CD14-positive monocyte (primary cell): ENCODE measurements around the gene GNAS-AS1. TPM values are rescaled to one million over a fixed set of nuclear protein-coding genes. Genes with fewer than 3 reads are reported as not detected.

Source experiments
- DNase-seq, 3 donors: peaks; one replicate each; pipeline ENCODE4 v3.0.0-alpha.2; 2011 to 2022
- H2AFZ ChIP-seq: 2 replicates; pipeline ENCODE4 v1.6.0; 2012; ENCODE audit warnings: mild to moderate bottlenecking, low read depth, low read length, inconsistent platforms; ENCODE audit not compliant: insufficient read depth, poor library complexity, severe bottlenecking
- H3K27ac ChIP-seq, 2 donors: 1 replicate in 1 of 2; 2 replicates in 1 of 2; pipeline ENCODE4 v1.5.1; 2012 to 2013; ENCODE audit warnings: low read length in 2 of 2, control low read depth in 1 of 2, inconsistent platforms in 1 of 2, low read depth in 1 of 2, mild to moderate bottlenecking in 1 of 2
- H3K27me3 ChIP-seq, 2 donors: one replicate each; pipeline versions ENCODE4 v1.6.0 to v1.6.1; 2011 to 2013; ENCODE audit warnings: low read length in 2 of 2; ENCODE audit not compliant: control insufficient read depth in 2 of 2, insufficient read depth in 2 of 2
- H3K36me3 ChIP-seq, 2 donors: replicated peaks in 1 of 2; 1 replicate in 1 of 2; 2 replicates in 1 of 2; pipeline versions ENCODE4 v1.5.1 to v1.6.1; 2012 to 2013; ENCODE audit warnings: low read length in 2 of 2, control low read depth in 1 of 2, inconsistent platforms in 1 of 2, mild to moderate bottlenecking in 1 of 2; ENCODE audit not compliant: insufficient read depth in 2 of 2, control insufficient read depth in 1 of 2
- H3K4me1 ChIP-seq, 2 donors: 1 replicate in 1 of 2; 2 replicates in 1 of 2; pipeline versions ENCODE4 v1.5.1 to v1.6.1; 2012 to 2013; ENCODE audit warnings: low read length in 2 of 2, control low read depth in 1 of 2, inconsistent platforms in 1 of 2, mild to moderate bottlenecking in 1 of 2, moderate library complexity in 1 of 2; ENCODE audit not compliant: insufficient read depth in 2 of 2, control insufficient read depth in 1 of 2
- H3K4me2 ChIP-seq: replicated peaks from 2 replicates; pipeline ENCODE3; 2012; ENCODE audit warnings: low read length, moderate library complexity, mild to moderate bottlenecking; ENCODE audit not compliant: poor library complexity, severe bottlenecking; ENCODE audit errors: extremely low read depth
- H3K4me3 ChIP-seq, 3 experiments: fragments of 200-600 bp in 1 of 3; sonication (generic) in 1 of 3; replicated peaks in 1 of 3; 1 replicate in 2 of 3; 2 replicates in 1 of 3; pipeline ENCODE4 v1.5.1; 2011 to 2013; ENCODE audit warnings: low read length in 3 of 3, mild to moderate bottlenecking in 3 of 3, control low read depth in 2 of 3, low read depth in 2 of 3, inconsistent platforms in 1 of 3, moderate library complexity in 1 of 3
- H3K79me2 ChIP-seq: 2 replicates; pipeline ENCODE4 v1.6.0; 2012; ENCODE audit warnings: mild to moderate bottlenecking, control low read depth, inconsistent platforms, low read length, moderate library complexity; ENCODE audit not compliant: insufficient read depth
- H3K9ac ChIP-seq: 2 replicates; pipeline ENCODE4 v1.6.0; 2017; ENCODE audit warnings: low read length, mild to moderate bottlenecking; ENCODE audit not compliant: insufficient read depth, poor library complexity, severe bottlenecking
- H3K9me3 ChIP-seq, 2 donors: replicated peaks in 1 of 2; 1 replicate in 1 of 2; 2 replicates in 1 of 2; pipeline versions ENCODE4 v1.5.1 to v1.6.1; 2012 to 2013; ENCODE audit warnings: low read length in 2 of 2, control low read depth in 1 of 2; ENCODE audit not compliant: control insufficient read depth in 1 of 2, insufficient read depth in 1 of 2
- H4K20me1 ChIP-seq: 2 replicates; pipeline ENCODE4 v1.6.0; 2012; ENCODE audit warnings: mild to moderate bottlenecking, low read length, control low read depth, moderate library complexity; ENCODE audit not compliant: insufficient read depth
- H3K27ac Mint-ChIP-seq, 7 donors: one replicate each; pipeline ENCODE4 v1.8.0; 2020; ENCODE audit warnings: mild to moderate bottlenecking in 7 of 7, mixed read lengths in 7 of 7, moderate library complexity in 6 of 7, inconsistent platforms in 2 of 7
- H3K27me3 Mint-ChIP-seq, 3 donors: one replicate each; pipeline ENCODE4 v1.8.0; 2021 to 2022; ENCODE audit warnings: low read depth in 3 of 3, mild to moderate bottlenecking in 3 of 3, mixed read lengths in 3 of 3, moderate library complexity in 3 of 3, inconsistent platforms in 1 of 3
- H3K36me3 Mint-ChIP-seq, 2 donors: one replicate each; pipeline ENCODE4 v1.8.0; 2020; ENCODE audit warnings: mixed read lengths in 2 of 2, inconsistent platforms in 1 of 2, mild to moderate bottlenecking in 1 of 2
- H3K4me1 Mint-ChIP-seq: one replicate; pipeline ENCODE4 v1.8.0; 2020; ENCODE audit warnings: mild to moderate bottlenecking, mixed read lengths
- H3K4me3 Mint-ChIP-seq, 2 donors: one replicate each; pipeline ENCODE4 v1.8.0; 2020; ENCODE audit warnings: mild to moderate bottlenecking in 2 of 2, mixed read lengths in 2 of 2, moderate library complexity in 1 of 2
- H3K9me3 Mint-ChIP-seq, 7 donors: one replicate each; pipeline ENCODE4 v1.8.0; 2020 to 2022; ENCODE audit warnings: mixed read lengths in 7 of 7, mild to moderate bottlenecking in 6 of 7, moderate library complexity in 6 of 7, inconsistent platforms in 2 of 7
- CTCF ChIP-seq: fragments of 200-600 bp; IDR thresholded peaks from one replicate; pipeline ENCODE4 v1.8.0; 2022; ENCODE audit warnings: antibody characterized with exemption, mild to moderate bottlenecking
- WGBS: methylation state at CpG from one replicate; pipeline ENCODE4 v1.1.5; 2013; ENCODE audit warnings: missing lambda C conversion rate; ENCODE audit not compliant: insufficient coverage; 5-methylcytosine and 5-hydroxymethylcytosine counted together
- intact Hi-C, 2 donors: fragments of 100-400 bp; cut with micrococcal nuclease; formaldehyde crosslinking; loops; one replicate each; pipeline versions ENCODE4 v1.15.0 to v1.15.1; 2023
- polyA plus RNA-seq, 3 donors: library from polyadenylated mRNA; depleted of rRNA in 1 of 3; unstranded in 2 of 3; stranded (reverse) in 1 of 3; fragments of 300-500 nt in 2 of 3; fragments of >200 nt in 1 of 3; fragmentation: Illumina TruSeq in 2 of 3; gene quantifications; 1 replicate in 2 of 3; 2 replicates in 1 of 3; pipeline ENCODE4 v1.2.3, GENCODE V29; 2012 to 2021

The GNAS-AS1 gene
- polyA plus RNA-seq, 3 donors = not detected

GRCh38 chr20:58816051-58816450, 34.7 kb downstream of the GNAS-AS1 start:
- H3K27me3 Mint-ChIP-seq = peaks cover 2 to 15% (median 12%) of the 10 kb centered on the region in 3 donors
- no peak overlapping the region for H3K4me3 Mint-ChIP-seq
- 76% methylated on average over 7 of the region's 10 CpGs for WGBS
- intact Hi-C loops = no loop called here
- no peak for DNase-seq
- no peak overlapping the region for H3K9ac ChIP-seq
- H3K4me3 ChIP-seq = no peak overlapping the region
- H4K20me1 ChIP-seq = no peaks in the 10 kb centered on the region
- H3K36me3 ChIP-seq = no peaks in the 10 kb centered on the region
- no peaks in the 10 kb centered on the region for H3K27me3 ChIP-seq
- no peak overlapping the region for H3K4me2 ChIP-seq
- no peaks in the 10 kb centered on the region for H3K4me1 Mint-ChIP-seq
- H3K79me2 ChIP-seq = no peaks in the 10 kb centered on the region
- peaks cover 0 to 4% of the 10 kb centered on the region in 2 donors for H3K9me3 ChIP-seq
- H3K27ac Mint-ChIP-seq = no peak overlapping the region
- H3K4me1 ChIP-seq = no peaks in the 10 kb centered on the region
- no peak overlapping the region for H3K27ac ChIP-seq
- peaks cover 3 to 11% (median 6%) of the 10 kb centered on the region in 7 donors for H3K9me3 Mint-ChIP-seq
- TF ChIP-seq CTCF = no peak
- H3K36me3 Mint-ChIP-seq = no peaks in the 10 kb centered on the region
- no peak overlapping the region for H2AFZ ChIP-seq

DNA sequence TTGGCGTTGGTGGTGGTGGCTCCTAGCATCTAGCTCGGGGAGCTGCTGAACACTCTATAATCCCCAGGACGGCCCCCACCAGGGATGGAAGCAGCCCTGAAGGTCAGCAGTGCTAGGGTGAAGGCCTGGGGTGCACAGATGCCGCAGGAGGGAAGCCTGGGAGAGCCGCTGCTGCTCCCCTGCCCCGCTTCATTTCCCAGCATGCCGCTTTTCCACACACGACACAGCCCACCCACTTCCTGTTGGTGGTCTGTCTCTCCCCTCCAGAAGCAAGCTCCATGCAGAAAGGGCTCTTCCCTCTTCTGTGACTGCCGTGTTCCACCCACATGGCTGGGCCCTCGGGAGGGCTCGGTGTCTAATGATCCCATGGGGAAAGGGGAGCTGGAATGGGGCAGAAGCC, 35.3 kb downstream of the GNAS-AS1 start:
- no peaks in the 10 kb centered on the region for H3K36me3 Mint-ChIP-seq
- no peak for DNase-seq
- no peaks in the 10 kb centered on the region for H4K20me1 ChIP-seq
- no peaks in the 10 kb centered on the region for H3K36me3 ChIP-seq
- no peaks in the 10 kb centered on the region for H3K4me1 Mint-ChIP-seq
- H3K4me3 ChIP-seq = no peak overlapping the region
- no peak overlapping the region for H3K27ac Mint-ChIP-seq
- H3K27ac ChIP-seq = no peak overlapping the region
- no peak for TF ChIP-seq CTCF
- no peak overlapping the region for H3K4me3 Mint-ChIP-seq
- H3K4me1 ChIP-seq = no peaks in the 10 kb centered on the region
- intact Hi-C loops = no loop called here
- peaks cover under 1 to 7% (median 5%) of the 10 kb centered on the region in 7 donors for H3K9me3 Mint-ChIP-seq
- peaks cover 0 to 4% of the 10 kb centered on the region in 2 donors for H3K9me3 ChIP-seq
- H3K4me2 ChIP-seq = no peak overlapping the region
- H3K27me3 Mint-ChIP-seq = peaks cover 2 to 15% (median 12%) of the 10 kb centered on the region in 3 donors
- WGBS = 42% methylated on average over 8 of the region's 11 CpGs
- H3K9ac ChIP-seq = no peak overlapping the region
- no peaks in the 10 kb centered on the region for H3K79me2 ChIP-seq
- no peaks in the 10 kb centered on the region for H3K27me3 ChIP-seq
- H2AFZ ChIP-seq = no peak overlapping the region
